ENCODE measurements around the gene STAT5A. TPM values are rescaled to one million over a fixed set of nuclear protein-coding genes. Genes with fewer than 3 reads are reported as not detected.
"Not testable (repeated sequence)": the region's sequence is repeated elsewhere in the genome, so short reads cannot be mapped to it uniquely, and the experiment has no call there.

STAT5A gene
- polyA plus RNA-seq, 3 donors from 2014 or later: 33.2 to 62.9 (median 38.2) TPM

DNA sequence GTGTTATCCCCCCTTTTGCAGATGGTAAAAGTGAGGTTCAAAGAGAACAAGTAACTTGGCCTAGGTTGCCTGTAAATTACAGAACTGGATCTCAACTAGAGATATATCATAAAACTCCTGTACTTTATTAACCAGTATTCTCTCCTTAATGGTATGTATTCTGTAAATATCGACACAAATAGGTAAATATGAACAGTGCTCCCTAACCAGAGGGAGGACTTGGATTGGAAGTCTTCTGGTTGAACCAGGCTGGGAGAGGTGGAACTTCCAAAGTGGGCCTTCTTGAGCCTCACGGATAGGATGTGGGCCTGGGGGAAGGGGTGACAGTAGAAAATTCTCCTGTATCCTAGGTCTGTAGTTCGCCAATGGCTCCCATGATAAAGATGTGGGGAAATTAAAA, 7.7 kb downstream of the STAT5A start:
- H3K27ac Mint-ChIP-seq: no peak overlapping the region
- H3K36me3 Mint-ChIP-seq: peaks cover 4 to 25% (median 6%) of the 10 kb centered on the region in 3 donors

GRCh38 chr17:42297775-42298174, 9.5 kb downstream of the STAT5A start:
- peaks cover 10 to 35% (median 15%) of the 10 kb centered on the region in 3 donors for H3K36me3 Mint-ChIP-seq
- DNase-seq; H3K27ac Mint-ChIP-seq; H3K9me3 Mint-ChIP-seq; H3K27me3 Mint-ChIP-seq (ENCODE audit: low read depth in 3 of 3); H3K4me1 Mint-ChIP-seq; H3K4me3 Mint-ChIP-seq: not testable (repeated sequence)

More for the DNA sequence above, 7.7 kb downstream of the STAT5A start:
- DNase-seq: no peak
- peaks cover 5 to 17% of the 10 kb centered on the region in 2 donors for H3K4me1 Mint-ChIP-seq
- H3K27me3 Mint-ChIP-seq (ENCODE audit: low read depth in 3 of 3): no peaks in the 10 kb centered on the region
- no peaks in the 10 kb centered on the region for H3K9me3 Mint-ChIP-seq
- H3K4me3 Mint-ChIP-seq: no peak overlapping the region

DNA sequence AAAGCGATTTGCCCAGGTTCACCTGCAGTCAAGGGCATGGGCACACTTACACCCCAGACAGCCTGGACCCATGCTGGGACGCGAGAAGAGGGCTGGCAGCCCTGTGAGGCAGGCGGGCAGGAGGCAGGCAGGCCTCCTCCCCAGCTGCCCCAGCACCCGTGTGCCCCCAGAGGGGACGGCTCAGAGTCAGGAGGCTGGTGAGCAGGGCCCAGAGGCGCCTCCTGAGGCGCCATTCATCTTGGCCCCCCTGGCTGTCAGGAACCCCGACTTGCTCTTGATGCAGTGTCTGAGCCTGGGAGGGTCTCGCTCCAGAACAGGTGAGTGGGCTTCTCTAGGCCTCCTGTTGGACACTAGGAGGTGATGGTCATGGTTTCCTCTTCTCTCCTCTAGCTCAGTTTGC, 11.1 kb downstream of the STAT5A start:
- not testable (repeated sequence) for H3K4me1 Mint-ChIP-seq; H3K9me3 Mint-ChIP-seq; DNase-seq; H3K27me3 Mint-ChIP-seq (ENCODE audit: low read depth in 3 of 3); H3K27ac Mint-ChIP-seq; H3K4me3 Mint-ChIP-seq
- peaks cover 17 to 40% (median 22%) of the 10 kb centered on the region in 3 donors for H3K36me3 Mint-ChIP-seq

DNA sequence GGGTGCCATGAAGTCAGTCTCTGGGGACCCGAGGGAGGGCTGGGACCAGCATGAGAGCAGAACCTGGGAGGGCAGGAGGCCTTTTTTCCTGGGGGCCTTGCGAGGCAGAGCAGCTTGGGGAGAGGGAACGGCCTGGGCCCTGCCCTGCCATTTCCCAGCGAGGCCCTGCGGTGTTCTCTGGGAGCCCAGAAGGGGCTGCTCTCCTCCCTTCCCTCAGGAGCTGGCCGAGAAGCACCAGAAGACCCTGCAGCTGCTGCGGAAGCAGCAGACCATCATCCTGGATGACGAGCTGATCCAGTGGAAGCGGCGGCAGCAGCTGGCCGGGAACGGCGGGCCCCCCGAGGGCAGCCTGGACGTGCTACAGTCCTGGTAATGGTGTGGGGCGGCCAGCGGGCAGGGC, 11.6 kb downstream of the STAT5A start:
- H3K4me3 Mint-ChIP-seq; H3K9me3 Mint-ChIP-seq; H3K4me1 Mint-ChIP-seq; DNase-seq; H3K27me3 Mint-ChIP-seq (ENCODE audit: low read depth in 3 of 3); H3K27ac Mint-ChIP-seq: not testable (repeated sequence)
- H3K36me3 Mint-ChIP-seq: peaks cover 17 to 42% (median 22%) of the 10 kb centered on the region in 3 donors

DNA sequence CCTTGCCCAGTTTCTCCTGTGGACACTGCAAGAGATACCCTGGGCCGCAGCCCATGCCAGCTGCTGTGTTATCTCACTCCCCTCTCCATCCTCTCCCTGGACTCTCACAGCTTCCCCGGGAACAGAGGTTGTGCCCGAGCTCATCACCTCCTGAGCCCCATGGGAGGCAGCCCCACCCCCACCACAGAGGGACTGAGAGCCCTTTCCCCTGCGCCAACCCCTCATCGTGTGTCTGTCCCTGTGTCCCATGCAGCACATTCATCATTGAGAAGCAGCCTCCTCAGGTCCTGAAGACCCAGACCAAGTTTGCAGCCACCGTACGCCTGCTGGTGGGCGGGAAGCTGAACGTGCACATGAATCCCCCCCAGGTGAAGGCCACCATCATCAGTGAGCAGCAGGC, 12.7 kb downstream of the STAT5A start:
- no peak overlapping the region for H3K27ac Mint-ChIP-seq

GRCh38 chr17:42303694-42304093, 15.4 kb downstream of the STAT5A start:
- Mint-ChIP-seq H3K4me1 (no peaks in the 10 kb centered on the region), H3K9me3 (no peaks in the 10 kb centered on the region), H3K27me3 (ENCODE audit: low read depth in 3 of 3) (peaks cover 2 to 7% (median 2%) of the 10 kb centered on the region in 3 donors), H3K27ac (peak overlapping the region in 1 of 6 donors; percentile 74), H3K4me3 (no peak overlapping the region), H3K36me3 (peaks cover 10 to 42% (median 25%) of the 10 kb centered on the region in 3 donors)
- no peak for DNase-seq

More for the DNA sequence above, 12.7 kb downstream of the STAT5A start:
- no peaks in the 10 kb centered on the region for H3K4me1 Mint-ChIP-seq
- H3K9me3 Mint-ChIP-seq: no peaks in the 10 kb centered on the region
- peaks cover 10 to 34% (median 20%) of the 10 kb centered on the region in 3 donors for H3K36me3 Mint-ChIP-seq
- no peak overlapping the region for H3K4me3 Mint-ChIP-seq
- H3K27me3 Mint-ChIP-seq (ENCODE audit: low read depth in 3 of 3): peaks cover 2 to 7% (median 2%) of the 10 kb centered on the region in 3 donors
- DNase-seq: no peak

- H3K9me3 Mint-ChIP-seq: no peaks in the 10 kb centered on the region
- peaks cover 10 to 42% (median 25%) of the 10 kb centered on the region in 3 donors for H3K36me3 Mint-ChIP-seq
- no peaks in the 10 kb centered on the region for H3K4me1 Mint-ChIP-seq
- H3K27ac Mint-ChIP-seq: no peak overlapping the region
- peaks cover 2 to 7% (median 4%) of the 10 kb centered on the region in 3 donors for H3K27me3 Mint-ChIP-seq (ENCODE audit: low read depth in 3 of 3)
- DNase-seq: no peak
- no peak overlapping the region for H3K4me3 Mint-ChIP-seq
Observed at GRCh38 chr17:42304187-42305030, 16.1 kb downstream of the STAT5A start.

DNA sequence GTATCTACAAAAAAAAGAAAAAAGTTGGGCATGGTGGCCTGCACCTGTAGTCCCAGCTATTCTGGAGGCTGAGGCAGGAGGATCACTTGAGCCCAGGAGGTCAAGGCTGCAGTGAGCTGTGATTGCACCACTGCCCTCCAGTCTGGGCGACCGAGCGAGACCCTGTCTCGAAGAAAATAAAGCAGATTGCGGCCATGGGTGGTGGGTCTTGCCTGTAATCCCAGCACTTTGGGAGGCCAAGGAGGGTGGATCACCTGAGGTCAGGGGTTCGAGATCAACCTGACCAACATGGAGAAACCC, 16.7 kb downstream of the STAT5A start:
- H3K9me3 Mint-ChIP-seq; DNase-seq; H3K27me3 Mint-ChIP-seq (ENCODE audit: low read depth in 3 of 3); H3K27ac Mint-ChIP-seq; H3K4me3 Mint-ChIP-seq; H3K4me1 Mint-ChIP-seq: not testable (repeated sequence)
- H3K36me3 Mint-ChIP-seq: peaks cover 16 to 45% (median 25%) of the 10 kb centered on the region in 3 donors

GRCh38 chr17:42305543-42306384, 17.5 kb downstream of the STAT5A start:
- H3K27ac Mint-ChIP-seq: peak overlapping the region in 1 of 6 donors; percentile 57
- peaks cover 19 to 50% (median 25%) of the 10 kb centered on the region in 3 donors for H3K36me3 Mint-ChIP-seq
- H3K27me3 Mint-ChIP-seq (ENCODE audit: low read depth in 3 of 3): peaks cover 2 to 8% (median 5%) of the 10 kb centered on the region in 3 donors
- no peak for DNase-seq
- no peaks in the 10 kb centered on the region for H3K9me3 Mint-ChIP-seq
- no peak overlapping the region for H3K4me3 Mint-ChIP-seq
- H3K4me1 Mint-ChIP-seq: no peaks in the 10 kb centered on the region

DNA sequence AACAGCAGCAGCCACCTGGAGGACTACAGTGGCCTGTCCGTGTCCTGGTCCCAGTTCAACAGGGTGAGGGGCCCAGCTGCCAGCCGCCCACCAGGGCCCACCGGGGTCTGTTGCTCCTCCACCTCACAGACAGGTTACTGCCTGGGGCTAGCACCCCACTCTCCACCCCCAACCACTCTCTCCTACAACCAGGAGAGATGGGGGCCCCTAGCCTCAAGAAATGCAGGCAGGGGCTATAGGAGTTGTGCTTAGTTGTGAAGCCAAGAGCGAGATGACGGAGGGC, 18.0 kb downstream of the STAT5A start:
- peaks cover 20 to 48% (median 23%) of the 10 kb centered on the region in 3 donors for H3K36me3 Mint-ChIP-seq
- no peak overlapping the region for H3K27ac Mint-ChIP-seq
- no peak overlapping the region for H3K4me3 Mint-ChIP-seq
- DNase-seq: no peak
- H3K4me1 Mint-ChIP-seq: peaks cover 2% of the 10 kb centered on the region in 2 donors
- H3K9me3 Mint-ChIP-seq: no peaks in the 10 kb centered on the region
- H3K27me3 Mint-ChIP-seq (ENCODE audit: low read depth in 3 of 3): peaks cover 2 to 9% (median 5%) of the 10 kb centered on the region in 3 donors

DNA sequence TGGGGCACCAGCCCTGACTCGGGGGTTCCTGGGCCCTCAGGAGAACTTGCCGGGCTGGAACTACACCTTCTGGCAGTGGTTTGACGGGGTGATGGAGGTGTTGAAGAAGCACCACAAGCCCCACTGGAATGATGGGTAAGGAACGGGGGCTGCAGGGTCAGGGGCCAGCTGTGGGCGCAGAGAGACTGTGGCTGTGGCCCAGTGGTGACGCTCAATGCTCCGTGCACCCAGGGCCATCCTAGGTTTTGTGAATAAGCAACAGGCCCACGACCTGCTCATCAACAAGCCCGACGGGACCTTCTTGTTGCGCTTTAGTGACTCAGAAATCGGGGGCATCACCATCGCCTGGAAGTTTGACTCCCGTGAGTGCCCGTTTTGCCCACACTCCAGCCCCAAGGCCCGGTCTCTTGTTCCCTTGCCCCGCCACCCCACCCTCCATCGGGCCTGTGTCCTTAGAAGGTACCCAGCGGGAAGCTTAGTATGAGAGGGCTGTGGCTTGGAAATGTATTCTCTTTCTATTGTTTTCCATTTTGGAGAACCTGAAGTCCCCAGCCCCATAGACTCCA, 19.1 kb downstream of the STAT5A start:
- peaks cover 9 to 11% of the 10 kb centered on the region in 2 donors for H3K4me1 Mint-ChIP-seq
- H3K9me3 Mint-ChIP-seq: no peaks in the 10 kb centered on the region
- peaks cover 15 to 37% (median 16%) of the 10 kb centered on the region in 3 donors for H3K36me3 Mint-ChIP-seq
- no peak overlapping the region for H3K27ac Mint-ChIP-seq
- H3K27me3 Mint-ChIP-seq (ENCODE audit: low read depth in 3 of 3): peaks cover 2 to 15% (median 3%) of the 10 kb centered on the region in 3 donors
- DNase-seq: no peak
- no peak overlapping the region for H3K4me3 Mint-ChIP-seq

- Mint-ChIP-seq H3K4me3 (no peak overlapping the region), H3K27me3 (ENCODE audit: low read depth in 3 of 3) (peaks cover 2 to 13% (median 3%) of the 10 kb centered on the region in 3 donors), H3K4me1 (peaks cover 12 to 13% of the 10 kb centered on the region in 2 donors), H3K36me3 (peaks cover 10 to 33% (median 16%) of the 10 kb centered on the region in 3 donors), H3K27ac (no peak overlapping the region), H3K9me3 (no peaks in the 10 kb centered on the region)
- no peak for DNase-seq
Observed at GRCh38 chr17:42308446-42308845, 20.1 kb downstream of the STAT5A start.

GRCh38 chr17:42309142-42309541, 20.8 kb downstream of the STAT5A start:
- Mint-ChIP-seq H3K4me3 (no peak overlapping the region), H3K4me1 (peaks cover 12 to 20% of the 10 kb centered on the region in 2 donors), H3K36me3 (peaks cover 7 to 29% (median 10%) of the 10 kb centered on the region in 3 donors), H3K27ac (peak overlapping the region in 3 of 6 donors; percentile 2 to 39 (median 30)), H3K27me3 (ENCODE audit: low read depth in 3 of 3) (peaks cover 2 to 13% (median 3%) of the 10 kb centered on the region in 3 donors), H3K9me3 (no peaks in the 10 kb centered on the region)
- no peak for DNase-seq
